Loucy (cell line): Measurements from ENCODE around the gene PPIG.

ENCODE experiments used
- EZH2phosphoT487 ChIP-seq: fragments of 200-600 bp; IDR thresholded peaks from 2 replicates; pipeline ENCODE4 v1.6.1; 2018; ENCODE audit warnings: antibody characterized with exemption, mild to moderate bottlenecking, moderate library complexity, borderline replicate concordance
- TF ChIP-seq, protein P1 (sequence below): fragments of 200-600 bp; sonication (generic); conservative IDR thresholded peaks from 2 replicates; pipeline ENCODE4 v1.5.1; 2014; ENCODE audit warnings: mild to moderate bottlenecking, antibody characterized with exemption, low read length

DNA sequence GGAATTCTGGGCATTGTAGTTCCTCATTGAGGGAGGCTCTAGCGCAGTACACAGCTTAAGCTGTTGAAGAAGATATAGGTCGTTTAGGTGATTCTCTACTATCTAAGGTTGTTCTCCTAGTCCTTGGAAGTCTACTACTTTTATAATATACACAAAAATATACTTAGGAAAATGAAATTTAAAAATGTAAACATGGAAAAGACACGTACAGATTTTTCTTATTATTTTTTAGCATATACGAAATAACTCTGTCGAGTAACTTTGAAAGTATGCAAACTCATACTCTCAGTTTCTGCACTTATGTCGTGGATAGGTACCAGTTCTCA lies 10.2 kb upstream of the PPIG start:
- TF ChIP-seq, protein P1, sequence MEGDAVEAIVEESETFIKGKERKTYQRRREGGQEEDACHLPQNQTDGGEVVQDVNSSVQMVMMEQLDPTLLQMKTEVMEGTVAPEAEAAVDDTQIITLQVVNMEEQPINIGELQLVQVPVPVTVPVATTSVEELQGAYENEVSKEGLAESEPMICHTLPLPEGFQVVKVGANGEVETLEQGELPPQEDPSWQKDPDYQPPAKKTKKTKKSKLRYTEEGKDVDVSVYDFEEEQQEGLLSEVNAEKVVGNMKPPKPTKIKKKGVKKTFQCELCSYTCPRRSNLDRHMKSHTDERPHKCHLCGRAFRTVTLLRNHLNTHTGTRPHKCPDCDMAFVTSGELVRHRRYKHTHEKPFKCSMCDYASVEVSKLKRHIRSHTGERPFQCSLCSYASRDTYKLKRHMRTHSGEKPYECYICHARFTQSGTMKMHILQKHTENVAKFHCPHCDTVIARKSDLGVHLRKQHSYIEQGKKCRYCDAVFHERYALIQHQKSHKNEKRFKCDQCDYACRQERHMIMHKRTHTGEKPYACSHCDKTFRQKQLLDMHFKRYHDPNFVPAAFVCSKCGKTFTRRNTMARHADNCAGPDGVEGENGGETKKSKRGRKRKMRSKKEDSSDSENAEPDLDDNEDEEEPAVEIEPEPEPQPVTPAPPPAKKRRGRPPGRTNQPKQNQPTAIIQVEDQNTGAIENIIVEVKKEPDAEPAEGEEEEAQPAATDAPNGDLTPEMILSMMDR: no peak
- no peak for TF ChIP-seq EZH2phosphoT487
